Melanocyte of skin (primary cell): Measurements from ENCODE around the gene OR7D2. TPM values are rescaled to one million over a fixed set of nuclear protein-coding genes. Genes with fewer than 3 reads are reported as not detected.

ENCODE experiments used
- total RNA-seq, 2 donors: library from RNA; depleted of rRNA; stranded (reverse); fragments of >200 nt; gene quantifications; 2 replicates each; pipeline ENCODE4 v1.2.3, GENCODE V29; 2012

Gene OR7D2
- under 1 TPM in 1 of 2 donors, not detected in 1; under 0.01 TPM for total RNA-seq

DNA sequence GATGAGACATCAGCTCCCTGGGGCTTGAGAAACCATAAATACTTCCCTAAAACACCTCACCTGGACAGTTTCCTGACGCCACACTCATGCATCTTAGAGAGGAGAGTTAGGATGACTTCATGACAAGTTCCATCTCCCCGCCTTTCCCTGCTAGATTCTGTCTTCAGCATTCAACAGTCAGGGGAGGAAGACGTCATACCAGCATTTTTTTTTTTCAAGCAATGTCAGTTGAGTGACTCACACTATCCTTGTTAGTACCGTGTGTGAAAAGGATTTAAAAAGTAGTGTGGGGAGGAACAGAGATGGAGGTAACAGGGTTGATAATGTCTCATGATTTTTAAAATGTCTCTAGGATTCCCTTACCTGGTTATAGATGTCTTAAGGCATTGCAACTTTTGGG lies at the start of gene OR7D2:
OR7D2 (plus strand) TSS at position 79 of the 400 bp plus-strand sequence. CDS start 6,803 bp downstream, outside the sequence.

DNA sequence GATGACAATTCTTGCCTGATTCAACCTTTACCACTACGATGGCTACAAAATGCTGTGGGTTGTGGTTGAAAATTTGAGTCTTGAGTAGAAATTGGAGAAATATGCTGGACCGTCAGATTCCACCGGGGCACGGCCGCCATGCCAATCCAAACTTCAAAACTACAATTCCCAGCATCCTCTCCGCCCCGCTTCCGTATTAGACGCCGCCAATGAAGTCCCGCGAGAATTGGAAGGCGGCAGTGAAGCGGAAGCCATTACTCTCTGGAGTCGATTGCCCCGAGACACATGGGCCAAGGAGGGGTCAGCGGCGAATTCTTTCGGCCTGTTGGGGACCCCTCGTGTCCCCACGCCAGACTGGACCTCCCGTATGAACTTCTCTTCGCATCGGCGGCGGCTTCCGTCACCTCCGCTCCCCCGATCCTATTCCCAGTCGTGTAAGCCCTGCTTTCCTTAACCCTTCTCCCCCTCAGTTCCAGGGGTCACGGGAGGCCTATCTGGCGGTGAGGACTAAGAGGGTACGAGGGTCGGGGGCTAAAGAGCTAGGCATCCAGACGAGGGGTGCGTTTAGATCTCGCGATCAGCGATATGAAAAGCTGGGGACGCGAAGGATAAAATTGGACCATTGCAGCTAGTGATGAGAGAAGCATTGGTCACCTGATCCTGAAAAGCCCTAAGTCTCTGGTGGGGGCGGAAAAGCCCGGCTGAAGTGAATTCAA lies 38.5 kb upstream of the OR7D2 start, which contains the start of gene ZNF317:
ZNF317 (plus strand) TSS at position 239 of the 716 bp plus-strand sequence. CDS start 15,620 bp downstream, outside the sequence.

DNA sequence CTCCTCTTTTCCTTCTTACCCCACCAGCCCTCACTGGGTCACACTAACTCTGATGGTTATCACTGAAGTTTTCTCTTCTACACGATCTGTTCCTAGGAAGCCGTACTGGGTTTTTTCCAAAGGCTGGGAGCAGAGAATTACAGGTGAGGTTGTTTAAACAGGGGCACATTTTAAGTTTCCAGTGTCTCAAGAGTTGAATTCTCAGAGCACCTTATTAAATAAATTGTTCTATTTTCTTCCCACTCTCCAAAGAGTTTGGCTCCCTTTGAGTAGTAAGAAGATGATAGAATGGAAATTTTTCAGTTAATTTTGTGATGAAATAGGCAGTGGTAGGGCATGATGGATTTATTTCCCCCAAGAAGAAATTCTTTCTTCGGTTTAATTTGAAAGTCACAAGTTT lies 40.7 kb downstream of the OR7D2 start, which contains the start of gene OR7D4:
OR7D4 (minus strand) TSS at position 101 of the 400 bp plus-strand sequence. CDS start 4,752 bp downstream, outside the sequence.

Other genes with a start within 250 kb of the OR7D2 start
- not detected for gene MUC16, start 168.6 kb upstream of the OR7D2 start, total RNA-seq
- gene OR1M1, start 91.9 kb upstream of the OR7D2 start, total RNA-seq, result not detected
- not detected for gene OR7G2, start 71.5 kb upstream of the OR7D2 start, total RNA-seq
- not detected for gene OR7G1, start 63.2 kb upstream of the OR7D2 start, total RNA-seq
- gene OR7G3, start 52.0 kb upstream of the OR7D2 start, total RNA-seq, result not detected
- gene ZNF317, start 38.6 kb upstream of the OR7D2 start, total RNA-seq, result 10 to 100 TPM; 22.4 to 25.6 TPM
- gene OR7D4, start 40.6 kb downstream of the OR7D2 start, total RNA-seq, result not detected
- not detected for gene OR7E24, start 72.0 kb downstream of the OR7D2 start, total RNA-seq
- 1 to 10 TPM; 5.3 to 7.2 TPM for gene ZNF699, start 130.9 kb downstream of the OR7D2 start, total RNA-seq
- 10 to 100 TPM in 1 of 2 donors, 1 to 10 TPM in 1; 8.3 to 11.0 TPM for gene ZNF559, start 145.2 kb downstream of the OR7D2 start, total RNA-seq
- 1 to 10 TPM in 1 of 2 donors, under 1 TPM in 1; 0.33 to 1.0 TPM for gene ZNF177, start 184.0 kb downstream of the OR7D2 start, total RNA-seq